ENCODE results near the gene ASPM.
"Not testable (repeated sequence)": the region's sequence is repeated elsewhere in the genome, so short reads cannot be mapped to it uniquely, and the experiment has no call there.

ASPM gene

GRCh38 chr1:197126691-197127090 lies 19.8 kb downstream of the ASPM start:
- H3K27ac ChIP-seq, result no peak overlapping the region

GRCh38 chr1:197124376-197124775 lies 22.1 kb downstream of the ASPM start:
- TF ChIP-seq CTCF (conservative IDR thresholded peaks at IDR 0.05), result no peak
- H3K27ac ChIP-seq, result no peak overlapping the region

More at GRCh38 chr1:197126691-197127090, 19.8 kb downstream of the ASPM start:
- no peak for TF ChIP-seq CTCF (conservative IDR thresholded peaks at IDR 0.05)

- H3K27ac ChIP-seq, result no peak overlapping the region
- no peak for TF ChIP-seq CTCF (conservative IDR thresholded peaks at IDR 0.05)
Observed at GRCh38 chr1:197116156-197116555, 30.3 kb downstream of the ASPM start.

GRCh38 chr1:197106869-197107268 lies 39.6 kb downstream of the ASPM start:
- no peak overlapping the region for H3K27ac ChIP-seq
- no peak for TF ChIP-seq CTCF (conservative IDR thresholded peaks at IDR 0.05)

GRCh38 chr1:197103300-197103699 lies 43.2 kb downstream of the ASPM start:
- no peak for TF ChIP-seq CTCF (conservative IDR thresholded peaks at IDR 0.05)
- H3K27ac ChIP-seq, result no peak overlapping the region

- TF ChIP-seq CTCF (conservative IDR thresholded peaks at IDR 0.05), result no peak
- no peak overlapping the region for H3K27ac ChIP-seq
Observed at GRCh38 chr1:197101978-197102377, 44.5 kb downstream of the ASPM start.

GRCh38 chr1:197100677-197101076 lies 45.8 kb downstream of the ASPM start:
- no peak for TF ChIP-seq CTCF (conservative IDR thresholded peaks at IDR 0.05)

GRCh38 chr1:197099444-197099843 lies 47.0 kb downstream of the ASPM start:
- no peak overlapping the region for H3K27ac ChIP-seq
- no peak for TF ChIP-seq CTCF (conservative IDR thresholded peaks at IDR 0.05)

More at GRCh38 chr1:197100677-197101076, 45.8 kb downstream of the ASPM start:
- no peak overlapping the region for H3K27ac ChIP-seq

GRCh38 chr1:197096971-197097370 lies 49.5 kb downstream of the ASPM start:
- not testable (repeated sequence) for H3K27ac ChIP-seq

Data from VCaP (cell line).